ENCODE results near the gene OSCP1. TPM values are rescaled to one million over a fixed set of nuclear protein-coding genes. Genes with fewer than 3 reads are reported as not detected.

OSCP1 gene
- total RNA-seq, 1 donor from 2014 or later, result 4.0 TPM

GRCh38 chr1:36384542-36385409 lies 65.5 kb downstream of the OSCP1 start:
- peak overlapping the region; percentile 84 for H3K4me3 ChIP-seq (ENCODE audit: low read depth, low read length)
- TF ChIP-seq CTCF (conservative IDR thresholded peaks at IDR 0.05; ENCODE audit: low read depth, low read length), result no peak
- no peak for DNase-seq (ENCODE audit: low read depth)

GRCh38 chr1:36383240-36383639 lies 67.0 kb downstream of the OSCP1 start:
- DNase-seq (ENCODE audit: low read depth), result no peak
- TF ChIP-seq CTCF (conservative IDR thresholded peaks at IDR 0.05; ENCODE audit: low read depth, low read length), result no peak
- H3K4me3 ChIP-seq (ENCODE audit: low read depth, low read length), result no peak overlapping the region

- no peak overlapping the region for H3K4me3 ChIP-seq (ENCODE audit: low read depth, low read length)
- no peak for TF ChIP-seq CTCF (conservative IDR thresholded peaks at IDR 0.05; ENCODE audit: low read depth, low read length)
- DNase-seq (ENCODE audit: low read depth), result no peak
Observed at GRCh38 chr1:36382669-36383068, 67.6 kb downstream of the OSCP1 start.

GRCh38 chr1:36382231-36382630 lies 68.0 kb downstream of the OSCP1 start:
- DNase-seq (ENCODE audit: low read depth), result no peak
- no peak overlapping the region for H3K4me3 ChIP-seq (ENCODE audit: low read depth, low read length)
- TF ChIP-seq CTCF (conservative IDR thresholded peaks at IDR 0.05; ENCODE audit: low read depth, low read length), result no peak

GRCh38 chr1:36381405-36381804 lies 68.8 kb downstream of the OSCP1 start:
- TF ChIP-seq CTCF (conservative IDR thresholded peaks at IDR 0.05; ENCODE audit: low read depth, low read length), result no peak
- DNase-seq (ENCODE audit: low read depth), result no peak
- H3K4me3 ChIP-seq (ENCODE audit: low read depth, low read length), result no peak overlapping the region

- DNase-seq (ENCODE audit: low read depth), result no peak
- no peak overlapping the region for H3K4me3 ChIP-seq (ENCODE audit: low read depth, low read length)
- no peak for TF ChIP-seq CTCF (conservative IDR thresholded peaks at IDR 0.05; ENCODE audit: low read depth, low read length)
Observed at GRCh38 chr1:36380782-36381181, 69.5 kb downstream of the OSCP1 start.

- DNase-seq (ENCODE audit: low read depth), result no peak
- no peak for TF ChIP-seq CTCF (conservative IDR thresholded peaks at IDR 0.05; ENCODE audit: low read depth, low read length)
- H3K4me3 ChIP-seq (ENCODE audit: low read depth, low read length), result no peak overlapping the region
Observed at GRCh38 chr1:36380143-36380619, 70.1 kb downstream of the OSCP1 start.

Measured in epithelial cell of proximal tubule (primary cell).